Neural progenitor cell (in vitro differentiated cells): Measurements from ENCODE around the gene KLF9.

Experiments
- CTCF ChIP-seq: fragments of 200-600 bp; sonication (generic); IDR thresholded peaks from 2 replicates; pipeline ENCODE4 v1.5.1; 2017; ENCODE audit warnings: antibody characterized with exemption, mild to moderate bottlenecking
- EZH2 ChIP-seq: fragments of 200-600 bp; sonication (generic); IDR thresholded peaks from 2 replicates; pipeline ENCODE4 v1.6.1; 2017; ENCODE audit warnings: antibody characterized with exemption, mild to moderate bottlenecking, moderate library complexity
- EZH2phosphoT487 ChIP-seq: fragments of 200-600 bp; sonication (generic); IDR thresholded peaks from 2 replicates; pipeline ENCODE4 v1.6.1; 2017; ENCODE audit warnings: antibody characterized with exemption

DNA sequence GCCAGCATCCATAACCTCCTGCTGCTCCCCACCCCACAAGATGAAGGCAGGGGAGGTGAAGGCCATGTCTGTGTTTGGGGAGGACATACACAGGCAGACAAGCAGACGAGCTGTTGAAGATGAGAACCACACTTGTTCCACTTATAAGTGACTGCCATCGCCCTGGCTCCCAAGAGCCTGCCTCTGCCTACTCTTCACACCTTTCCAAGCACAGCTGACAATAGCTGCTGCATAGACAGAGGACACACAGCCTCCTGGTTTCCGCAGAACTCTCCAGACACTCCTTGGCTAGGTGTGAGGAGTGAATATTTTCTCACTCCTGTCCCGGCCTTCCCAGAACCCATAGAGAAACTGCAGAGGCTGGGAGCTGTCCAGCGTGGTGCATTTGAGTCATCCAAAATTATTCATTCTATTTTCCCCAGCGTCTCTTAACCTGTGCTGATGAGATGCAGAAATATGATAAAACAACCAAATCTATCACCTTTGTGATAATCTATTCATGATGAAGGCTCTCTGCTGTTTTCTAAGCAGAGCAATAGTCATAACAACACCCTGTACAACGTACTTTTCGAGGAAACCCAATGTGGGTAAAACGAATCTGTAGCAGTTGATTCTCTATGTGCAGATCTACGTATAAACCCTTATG lies 24.7 kb downstream of the KLF9 start:
- TF ChIP-seq CTCF, result no peak
- TF ChIP-seq EZH2, result no peak
- no peak for TF ChIP-seq EZH2phosphoT487
